GM18505 (cell line): ENCODE results near the gene DOK7.
"Not testable (repeated sequence)": the region's sequence is repeated elsewhere in the genome, so short reads cannot be mapped to it uniquely, and the experiment has no call there.

Experiments used
- ATAC-seq: cut with Tn5 transposase; IDR thresholded peaks from one replicate; pipeline ENCODE4 v1.9.1; 2021; ENCODE audit not compliant: unreplicated experiment
- POLR2A ChIP-seq: IDR thresholded peaks from 4 replicates; pipeline ENCODE4 v1.6.1; 2011; ENCODE audit warnings: borderline replicate concordance; ENCODE audit not compliant: insufficient read depth, insufficient read length; ENCODE audit errors: extremely low read depth

Gene DOK7

DNA sequence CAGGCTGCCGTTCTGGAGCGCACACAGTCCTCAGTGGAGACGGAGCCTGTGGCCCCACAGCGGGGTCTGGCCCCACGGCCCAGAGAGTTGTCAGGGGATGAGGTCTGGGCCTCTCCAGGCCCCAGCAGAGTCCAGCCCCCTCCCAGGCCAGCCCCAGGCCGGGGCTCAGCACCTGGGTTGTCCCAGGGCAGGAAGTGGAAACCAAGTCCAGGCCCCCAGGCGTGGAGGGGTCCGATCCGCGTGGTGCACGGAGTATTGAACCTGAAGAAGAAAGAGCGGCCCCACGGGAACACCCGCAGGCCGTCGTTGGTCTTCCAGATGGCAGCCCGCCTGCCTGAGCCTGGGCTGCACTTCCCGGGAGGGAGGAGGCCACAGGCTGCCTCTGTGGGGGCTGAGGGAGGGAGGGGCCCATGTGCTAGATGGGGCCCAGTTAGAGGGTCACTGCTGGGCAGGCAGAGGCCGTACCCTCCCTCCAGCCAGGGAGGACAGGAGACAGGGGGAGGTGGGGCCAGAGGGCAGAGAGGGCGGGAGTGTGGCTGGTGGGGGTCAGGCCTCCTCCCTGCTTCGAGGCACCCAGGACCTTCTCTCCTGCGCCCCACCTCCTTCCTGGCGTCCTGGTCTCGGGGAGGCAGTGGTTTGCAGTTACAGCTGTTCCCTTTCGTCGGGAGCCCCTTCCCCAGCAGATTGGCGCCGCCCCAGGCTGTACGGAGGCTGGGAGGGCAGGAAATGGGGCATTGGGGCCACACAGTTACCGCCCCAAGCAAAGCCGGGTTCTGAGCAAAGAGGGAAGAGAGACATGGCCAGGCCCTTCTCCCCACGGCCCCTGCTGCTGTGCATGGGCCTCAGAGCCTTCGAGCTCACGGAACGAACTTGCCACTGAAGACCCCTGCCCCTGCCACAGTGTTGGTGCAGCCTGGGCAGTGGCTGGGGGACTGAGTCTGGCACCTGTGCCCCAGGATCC, 13.3 kb upstream of the DOK7 start:
- ATAC-seq: no peak

GRCh38 chr4:3450643-3451042, 12.5 kb upstream of the DOK7 start:
- TF ChIP-seq POLR2A: no peak
- ATAC-seq: no peak

More for the DNA sequence above, 13.3 kb upstream of the DOK7 start:
- no peak for TF ChIP-seq POLR2A

DNA sequence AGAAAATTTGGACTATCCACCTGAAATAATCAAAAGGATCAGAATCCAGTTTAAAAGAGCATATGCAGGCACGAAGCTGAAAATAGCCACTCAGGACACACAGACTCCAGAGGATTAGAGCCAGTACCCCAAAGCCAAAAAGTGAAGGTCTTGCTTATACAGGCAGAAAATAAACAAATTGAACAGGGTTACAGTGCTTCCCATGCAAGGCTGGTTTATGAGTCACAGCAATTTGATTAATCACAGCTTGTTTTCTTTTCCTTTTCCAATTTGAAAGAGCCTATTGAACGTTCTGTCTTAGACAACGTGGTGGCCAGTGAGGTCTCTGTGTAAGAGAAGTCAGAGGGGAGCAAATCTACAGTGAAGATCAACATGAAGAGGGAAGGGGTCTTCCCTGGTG, 11.2 kb upstream of the DOK7 start:
- TF ChIP-seq POLR2A: no peak
- no peak for ATAC-seq

DNA sequence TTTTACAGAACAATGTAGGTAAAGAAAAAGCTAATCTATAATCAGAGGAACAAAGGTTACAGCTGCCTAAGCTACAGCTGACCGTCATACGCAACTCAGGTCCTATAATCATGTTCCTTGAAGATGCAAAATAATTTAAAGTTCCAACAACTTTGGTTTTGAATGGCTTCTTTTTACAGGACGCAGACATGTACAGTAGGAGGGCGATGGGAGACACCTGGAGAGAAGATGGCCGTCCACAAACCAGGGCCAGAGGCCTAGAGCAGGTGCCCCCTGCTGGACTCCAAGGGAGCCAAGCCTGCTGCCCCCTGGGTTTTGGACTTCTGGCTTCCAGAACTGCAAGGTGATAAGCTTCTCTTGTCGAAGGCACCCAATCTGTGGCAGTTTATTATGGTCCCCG, 10.7 kb upstream of the DOK7 start:
- ATAC-seq: no peak
- no peak for TF ChIP-seq POLR2A

DNA sequence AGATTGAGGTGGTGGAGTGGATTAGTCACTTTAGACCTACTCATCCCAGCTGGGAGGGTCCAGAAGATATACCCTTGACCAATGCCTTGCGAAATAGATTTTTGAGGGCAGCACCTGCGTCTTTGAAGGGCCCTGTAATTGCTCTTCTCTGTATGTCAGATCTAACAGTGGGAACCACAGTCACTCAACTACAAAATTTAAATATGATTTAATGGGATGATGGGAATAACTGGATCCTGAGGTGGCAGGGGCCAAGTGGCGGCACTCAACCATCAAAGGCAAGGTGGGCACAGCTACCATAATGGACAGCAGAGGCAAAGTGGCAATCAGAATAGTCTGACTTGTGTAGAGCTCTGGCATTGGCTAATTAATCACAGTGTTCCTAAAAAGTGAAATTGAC, 7.5 kb upstream of the DOK7 start:
- not testable (repeated sequence) for ATAC-seq

DNA sequence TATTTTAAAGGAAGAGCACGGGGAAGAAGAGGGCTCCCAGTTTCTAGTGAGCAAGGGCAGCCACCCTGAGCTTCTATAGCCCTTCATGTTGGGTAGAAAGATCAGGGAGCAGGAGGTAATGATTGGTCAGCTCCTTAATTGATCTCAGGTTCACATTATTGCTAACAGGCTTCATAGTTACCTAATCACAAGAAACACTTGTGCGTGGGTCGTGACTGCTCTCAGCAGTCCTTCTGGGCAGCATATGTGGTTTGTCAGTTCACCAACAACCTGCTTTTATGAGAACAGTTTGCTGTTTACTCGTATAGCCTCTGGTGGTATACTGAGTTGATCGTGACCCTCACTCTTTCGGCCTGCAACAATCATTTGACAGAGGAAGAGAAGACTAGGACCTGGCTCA, 4.7 kb upstream of the DOK7 start:
- no peak for ATAC-seq
- no peak for TF ChIP-seq POLR2A

DNA sequence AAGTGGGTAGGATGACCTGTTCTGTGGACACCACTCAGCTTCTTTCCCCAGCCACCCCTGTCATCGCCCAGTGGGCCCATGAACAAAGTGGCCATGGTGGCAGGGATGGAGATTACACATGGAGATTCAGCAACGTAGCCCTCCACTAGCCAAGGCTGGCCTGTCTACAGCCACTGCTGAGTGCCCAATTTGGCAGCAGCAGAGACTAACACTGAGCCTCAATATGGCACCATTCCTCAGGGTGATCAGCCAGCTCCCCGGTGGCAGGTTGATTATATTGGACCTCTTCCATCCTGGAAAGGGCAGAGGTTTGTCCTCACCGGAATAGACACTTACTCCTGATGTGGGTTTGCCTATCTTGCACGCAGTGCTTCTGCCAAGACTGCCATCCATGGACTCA, 4.0 kb upstream of the DOK7 start:
- ATAC-seq: not testable (repeated sequence)

- ATAC-seq: no peak
- TF ChIP-seq POLR2A: no peak
These were observed 2.2 kb upstream of the DOK7 start for GRCh38 chr4:3460926-3461325.

- ATAC-seq: no peak
- TF ChIP-seq POLR2A: no peak
These were observed 1.4 kb upstream of the DOK7 start for GRCh38 chr4:3461515-3462291.

GRCh38 chr4:3462321-3462789, 751 bp upstream of the DOK7 start:
- ATAC-seq: no peak
- TF ChIP-seq POLR2A: no peak

- ATAC-seq: no peak
- no peak for TF ChIP-seq POLR2A
These were observed 646 bp downstream of the DOK7 start for GRCh38 chr4:3463556-3464348.

DNA sequence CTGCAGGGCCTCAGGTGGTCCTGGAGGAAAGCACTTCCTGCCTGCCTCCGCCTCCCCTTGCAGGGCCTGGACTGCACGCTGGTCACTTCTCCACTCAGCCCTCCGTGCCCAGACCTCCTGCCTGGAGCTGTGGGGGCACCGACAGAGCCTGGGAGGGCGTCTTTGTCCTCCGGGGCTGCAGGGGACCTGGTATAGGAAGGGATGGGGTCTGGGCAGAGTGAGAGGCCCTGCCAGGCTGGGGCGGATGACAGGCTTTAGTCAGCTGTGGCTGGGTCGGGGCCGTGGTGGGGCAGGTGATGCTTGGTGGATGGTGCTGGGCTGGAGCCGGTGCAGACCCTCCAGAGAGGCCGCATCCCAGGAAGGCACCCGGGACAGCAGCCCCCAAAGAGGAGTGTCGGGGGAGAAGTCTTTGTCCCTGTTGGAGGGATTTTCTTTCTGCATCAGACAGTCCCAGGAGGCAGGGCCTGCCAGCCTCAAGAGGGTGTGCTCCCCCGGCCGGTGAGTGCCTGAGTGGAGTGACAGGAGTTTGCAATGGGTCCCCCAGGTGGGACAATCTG, 1.3 kb downstream of the DOK7 start:
- ATAC-seq: no peak
- TF ChIP-seq POLR2A: no peak
